Stimulated activated CD8-positive, alpha-beta memory T cell treated with anti-CD3 and anti-CD28 coated beads, Interleukin-15, amount 100 ng/mL, for 48 hours (primary cell): ENCODE measurements around the gene GOLIM4.
"Not testable (repeated sequence)": the region's sequence is repeated elsewhere in the genome, so short reads cannot be mapped to it uniquely, and the experiment has no call there.

ENCODE experiments used
- DNase-seq, 2 donors: peaks; one replicate each; pipeline ENCODE4 v3.0.0-alpha.2; 2020; ENCODE audit warnings: low read depth in 2 of 2

Gene GOLIM4

DNA sequence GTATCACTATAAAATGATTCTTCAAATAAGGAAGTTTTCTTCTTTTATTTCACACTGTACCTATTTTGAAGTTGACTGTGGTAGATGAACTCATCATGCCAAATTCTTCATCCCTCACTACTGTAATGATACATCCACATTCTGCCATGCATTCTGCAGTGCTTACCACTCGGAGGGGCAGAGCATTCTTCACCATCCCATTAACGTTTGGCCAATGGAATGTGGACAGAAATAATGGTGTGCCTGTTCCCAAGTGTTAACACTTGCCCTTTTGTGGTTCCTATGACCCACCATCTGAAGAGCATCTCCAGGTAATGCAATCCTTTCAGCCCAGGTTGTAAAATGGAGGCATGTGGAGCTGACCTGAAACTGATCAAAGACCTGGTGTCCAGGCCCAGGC lies 18.6 kb downstream of the GOLIM4 start:
- DNase-seq: no peak

DNA sequence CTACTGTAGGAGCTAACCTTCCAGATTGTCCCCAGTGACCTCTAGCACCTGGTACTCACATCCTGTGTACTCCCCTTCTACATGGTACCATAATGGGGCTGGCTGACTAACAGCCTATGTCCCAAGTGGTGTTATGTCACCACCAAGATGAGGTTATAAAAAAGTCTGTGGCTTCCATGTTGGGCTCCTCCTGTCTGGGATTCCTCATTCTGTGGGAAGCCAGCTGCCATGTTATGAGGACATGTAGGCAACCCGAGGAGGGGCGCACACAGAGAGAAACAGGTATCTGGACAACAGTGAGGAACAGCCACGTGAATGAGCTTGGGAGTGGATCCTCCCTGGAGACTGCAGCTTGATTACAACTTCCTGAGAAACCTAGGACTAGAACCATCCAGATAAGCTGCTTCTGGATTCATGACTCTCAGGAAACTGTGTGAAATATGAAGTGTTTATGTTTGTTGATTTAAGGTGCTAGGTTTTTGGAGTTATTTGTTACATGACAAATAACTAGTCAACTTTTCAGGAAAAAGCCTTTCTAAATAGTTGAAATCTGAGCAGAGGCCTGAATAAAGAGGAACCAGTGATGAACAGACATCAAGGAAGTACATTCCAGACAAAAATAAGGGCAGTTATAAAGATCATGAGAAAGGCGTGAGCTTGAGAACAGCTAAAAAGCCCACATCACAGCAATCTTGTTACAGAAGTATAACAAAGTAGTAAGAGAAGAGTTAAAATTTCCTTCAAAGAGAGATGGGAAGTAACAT lies 21.7 kb downstream of the GOLIM4 start:
- DNase-seq: no peak

DNA sequence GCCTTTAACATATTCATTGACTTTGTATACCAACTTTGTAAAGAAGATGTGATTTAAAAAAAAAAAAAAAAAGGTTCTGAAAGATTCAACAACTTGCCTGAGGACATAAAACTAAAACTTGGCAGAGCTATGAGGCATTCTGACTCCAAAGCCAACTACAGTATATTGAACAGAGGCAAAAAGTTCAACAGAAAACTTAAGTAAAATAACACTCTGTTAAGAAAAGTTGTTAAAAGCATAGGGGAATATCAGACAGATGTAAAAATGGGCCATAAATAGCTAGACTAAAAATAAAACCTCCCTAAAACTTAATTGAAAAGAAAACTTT lies 23.4 kb downstream of the GOLIM4 start:
- DNase-seq: no peak

DNA sequence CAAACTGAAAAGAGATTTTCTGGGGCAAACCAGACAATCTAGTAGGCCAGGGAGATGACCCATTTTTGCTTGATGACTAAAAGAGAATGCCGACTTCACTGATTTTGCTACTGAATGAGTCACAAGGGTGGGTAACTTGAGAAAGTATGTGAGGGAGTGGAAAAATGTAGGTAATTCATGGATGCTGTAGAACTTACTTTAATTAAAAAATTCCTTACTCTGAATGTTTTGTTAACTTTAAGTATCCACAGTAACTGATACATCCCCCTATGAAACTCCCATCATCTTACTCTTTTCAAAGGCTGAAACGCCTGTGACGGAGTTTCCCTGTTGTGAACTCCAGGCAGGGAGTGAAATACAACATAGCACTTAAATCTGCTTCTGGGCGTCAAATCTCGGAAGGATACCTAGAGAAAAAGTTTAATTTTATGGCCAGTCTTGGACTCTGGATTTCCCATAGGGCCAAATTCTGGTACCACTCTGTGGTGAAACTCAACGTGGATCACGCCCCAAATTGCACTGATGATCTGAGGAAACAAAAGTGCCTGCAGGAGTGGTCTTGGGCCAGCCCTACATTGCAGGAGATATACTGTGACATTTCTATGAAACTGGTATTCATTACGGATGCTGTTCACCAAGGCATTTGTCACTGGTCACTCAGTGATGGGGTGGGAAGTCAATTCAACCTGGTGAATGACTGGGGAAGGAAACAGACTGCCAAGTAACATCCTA lies 24.0 kb downstream of the GOLIM4 start:
- DNase-seq: no peak

DNA sequence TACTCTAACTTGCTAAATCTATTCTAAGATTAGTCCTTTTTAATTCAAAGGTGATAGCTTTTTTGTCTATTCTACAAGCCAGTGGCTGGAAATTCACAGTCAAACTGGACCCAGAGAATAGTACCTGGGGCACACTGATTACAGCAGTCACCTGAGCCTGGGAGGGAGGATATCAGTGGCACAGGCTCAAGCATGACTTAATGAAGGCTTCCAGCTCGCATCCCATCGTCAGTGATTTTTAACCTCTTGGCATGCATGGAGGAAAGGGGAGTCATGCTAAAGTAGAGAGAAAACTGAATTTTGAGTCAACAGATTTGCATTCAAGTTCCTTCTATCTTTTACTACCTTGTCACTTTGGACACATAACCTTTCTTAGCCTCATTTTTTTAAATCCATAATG lies 24.8 kb downstream of the GOLIM4 start:
- DNase-seq: no peak

DNA sequence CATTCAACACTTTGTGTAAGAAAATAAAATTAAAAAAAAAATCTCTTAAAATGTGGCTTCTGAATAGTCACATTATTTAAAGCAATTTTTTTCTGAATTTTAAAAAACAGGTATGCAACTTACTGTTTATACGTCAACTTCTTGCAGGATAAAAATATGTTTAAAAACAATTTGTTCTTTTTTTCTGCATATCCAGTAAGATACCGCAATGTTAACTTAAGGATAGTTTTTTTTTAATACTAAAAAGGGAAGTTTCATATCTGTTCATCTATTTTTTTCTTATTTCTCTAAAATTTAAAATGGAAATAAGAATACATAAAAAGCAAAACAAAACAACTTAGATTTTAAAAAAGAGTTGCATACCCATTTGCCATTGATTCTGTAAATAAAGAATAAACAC lies 27.4 kb downstream of the GOLIM4 start:
- DNase-seq: no peak

DNA sequence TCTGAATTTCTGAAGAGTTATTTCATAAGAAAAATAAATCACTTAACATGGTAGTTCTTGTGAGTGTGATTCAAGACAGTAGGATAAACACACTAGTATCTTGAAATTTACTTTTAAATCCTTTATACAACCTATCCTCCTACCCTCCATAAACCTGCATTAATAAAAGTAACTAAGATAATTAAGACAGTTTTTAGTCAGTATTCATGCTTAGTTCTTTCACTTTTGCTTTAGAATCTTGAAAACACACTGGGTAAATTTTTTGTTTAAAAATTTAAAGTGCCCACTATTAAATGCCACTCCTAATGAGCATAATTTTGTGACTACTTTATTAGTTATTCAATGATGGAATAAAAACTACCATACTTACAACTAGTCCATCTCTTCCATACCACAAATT lies 28.8 kb downstream of the GOLIM4 start:
- DNase-seq: no peak

DNA sequence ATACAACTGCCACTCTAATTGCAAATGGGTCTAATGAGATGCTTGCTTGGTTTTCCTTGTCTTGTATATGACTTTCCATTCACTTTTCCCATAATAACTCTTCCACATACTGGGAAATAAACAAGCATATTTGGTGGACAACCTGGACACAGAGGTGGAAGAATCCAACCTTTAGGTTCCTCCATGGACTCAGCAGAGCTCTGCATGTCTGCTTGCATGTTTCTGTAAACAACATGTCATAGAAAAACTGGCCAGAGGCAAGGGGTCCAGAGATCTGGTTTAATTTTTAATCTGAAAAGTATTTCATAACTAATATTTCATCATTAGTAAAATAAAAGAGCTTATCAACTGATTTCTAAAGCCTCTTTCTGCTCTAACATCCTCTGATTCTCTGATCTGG lies 30.2 kb downstream of the GOLIM4 start:
- DNase-seq: no peak

DNA sequence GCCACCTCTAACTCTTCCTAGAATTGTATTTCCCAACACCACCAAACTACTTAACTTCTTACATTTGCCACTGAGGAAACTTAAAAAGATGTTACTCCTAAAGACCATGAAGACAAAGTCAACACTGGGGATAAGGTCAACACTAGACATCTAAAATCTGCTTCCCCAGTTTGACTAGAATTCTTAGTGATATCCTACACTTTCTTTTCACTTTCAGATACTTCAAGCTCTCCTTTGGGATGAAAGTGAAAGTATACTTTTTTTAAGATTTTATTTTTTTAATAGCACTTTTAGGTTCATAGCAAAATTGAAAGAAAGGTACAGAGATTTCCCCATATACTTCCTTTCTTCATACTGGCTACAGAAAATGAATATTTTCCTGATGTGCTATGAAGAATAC lies 32.6 kb downstream of the GOLIM4 start:
- no peak for DNase-seq

DNA sequence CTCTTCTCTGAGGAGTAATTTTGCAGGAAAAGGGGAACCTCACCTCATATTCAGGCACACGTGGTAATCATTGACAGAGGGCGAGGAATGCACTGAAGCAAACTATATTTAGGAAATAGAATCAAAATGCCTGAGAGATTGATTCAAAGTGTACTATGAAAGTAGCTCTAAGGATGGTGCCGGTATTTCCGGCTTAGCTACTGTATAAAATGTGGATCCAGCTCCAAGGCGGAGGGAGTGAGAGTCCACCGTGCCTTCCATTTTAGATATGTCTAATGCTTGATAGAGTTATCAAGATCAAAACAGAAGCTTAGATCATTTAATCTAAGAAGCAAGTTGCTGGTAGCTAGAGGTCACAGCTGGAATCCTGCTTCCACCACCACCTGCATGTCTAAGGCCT lies 33.0 kb downstream of the GOLIM4 start:
- no peak for DNase-seq

DNA sequence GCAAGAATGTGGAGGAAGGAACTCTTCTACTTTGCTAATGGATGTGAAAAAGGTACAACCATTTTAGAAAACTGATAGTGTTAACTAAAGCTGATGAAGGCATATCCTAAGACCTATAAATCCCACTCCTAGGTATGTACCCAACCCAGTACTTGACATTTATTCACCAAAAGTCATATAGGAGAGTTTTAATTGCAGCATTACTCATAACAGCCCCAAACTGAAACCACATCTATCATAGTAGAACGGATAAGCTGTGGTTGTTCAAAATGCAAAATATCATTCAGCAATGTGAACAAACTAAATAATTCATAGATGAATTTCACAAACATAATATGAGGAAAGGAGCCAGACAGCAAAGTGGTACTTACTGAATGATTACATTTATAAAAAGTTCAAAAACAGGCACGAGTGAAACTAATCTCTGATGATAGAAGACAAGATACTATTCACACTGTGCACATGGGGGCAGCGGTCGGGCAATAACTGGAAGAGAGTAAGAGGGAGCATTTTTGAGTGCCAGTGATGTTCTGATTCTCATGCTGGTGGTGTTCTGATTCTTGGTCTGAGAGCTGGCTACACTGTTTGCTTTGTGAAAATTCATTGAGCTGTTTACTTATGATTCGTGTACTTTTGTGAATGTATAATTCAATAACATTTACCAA lies 34.3 kb downstream of the GOLIM4 start:
- DNase-seq: no peak

DNA sequence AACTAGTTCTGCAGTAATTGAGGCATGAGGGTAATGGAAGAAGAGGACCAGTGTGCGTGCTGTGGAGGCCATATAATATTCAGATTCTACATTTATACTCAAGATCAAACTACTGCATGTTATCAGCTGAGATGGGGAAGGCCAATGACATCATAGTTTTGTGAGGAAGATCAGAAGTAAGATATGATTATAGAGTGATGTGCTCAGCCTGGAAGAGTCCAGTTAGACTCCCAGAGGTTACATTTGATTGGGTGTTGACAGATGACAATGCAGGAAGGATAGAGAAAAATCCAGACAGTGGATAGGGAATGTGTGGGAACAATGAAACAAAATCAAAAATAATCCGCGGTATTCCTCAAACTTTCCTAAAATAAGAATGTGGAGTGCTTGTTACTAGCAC lies 35.4 kb downstream of the GOLIM4 start:
- no peak for DNase-seq

DNA sequence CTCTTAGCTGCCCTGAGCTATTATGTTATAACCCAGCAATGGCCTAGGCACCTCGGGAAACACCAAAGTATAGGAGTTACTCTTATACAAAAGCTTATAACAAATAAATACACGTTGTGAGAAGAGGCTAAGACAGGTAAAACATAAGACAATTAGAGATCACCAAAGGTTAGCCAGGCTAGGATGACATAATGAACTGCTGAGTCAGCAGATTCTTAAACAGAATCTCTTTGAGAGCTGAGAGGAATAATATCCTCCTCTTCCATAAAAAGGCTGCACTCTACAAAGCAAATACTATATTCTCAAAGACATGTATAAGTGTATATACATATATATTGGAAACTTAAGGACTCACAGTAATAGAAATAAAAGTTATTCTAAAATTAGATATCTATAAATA lies 37.2 kb downstream of the GOLIM4 start:
- DNase-seq: no peak

DNA sequence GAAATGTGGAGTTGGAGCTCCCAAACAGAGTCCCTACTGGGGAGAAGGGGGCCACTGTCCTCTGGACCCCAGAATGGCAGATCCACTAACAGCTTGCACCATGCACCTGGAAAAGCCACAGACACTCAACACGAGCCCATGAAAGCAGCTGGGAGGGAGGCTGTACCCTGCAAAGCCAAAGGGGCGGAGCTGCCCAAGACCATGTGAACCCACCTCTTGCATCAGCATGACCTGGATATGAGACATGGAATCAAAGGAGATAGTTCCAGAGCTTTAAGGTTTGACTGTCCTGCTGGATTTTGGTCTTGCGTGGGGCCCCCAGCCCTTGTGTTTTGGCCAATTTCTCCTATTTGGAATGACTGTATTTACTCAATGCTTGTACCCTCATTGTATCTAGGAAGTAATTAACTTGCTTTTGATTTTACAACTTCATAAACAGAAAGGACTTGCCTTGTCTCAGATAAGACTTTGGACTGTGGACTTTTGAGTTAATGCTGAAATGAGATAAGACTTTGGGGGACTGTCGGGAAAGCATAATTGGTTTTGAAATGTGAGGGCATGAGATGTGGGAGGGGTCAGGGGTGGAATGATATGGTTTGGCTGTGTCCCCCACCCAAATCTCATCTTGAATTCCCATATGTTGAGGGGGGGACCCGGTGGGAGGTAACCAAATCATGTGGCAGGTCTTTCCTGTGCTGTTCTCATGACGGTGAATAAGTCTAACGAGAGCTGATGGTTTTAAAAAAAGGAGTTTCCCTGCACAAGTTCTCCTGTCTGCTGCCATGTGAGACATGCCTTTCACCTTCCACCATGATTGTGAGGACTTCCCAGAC lies 39.1 kb downstream of the GOLIM4 start:
- not testable (repeated sequence) for DNase-seq

DNA sequence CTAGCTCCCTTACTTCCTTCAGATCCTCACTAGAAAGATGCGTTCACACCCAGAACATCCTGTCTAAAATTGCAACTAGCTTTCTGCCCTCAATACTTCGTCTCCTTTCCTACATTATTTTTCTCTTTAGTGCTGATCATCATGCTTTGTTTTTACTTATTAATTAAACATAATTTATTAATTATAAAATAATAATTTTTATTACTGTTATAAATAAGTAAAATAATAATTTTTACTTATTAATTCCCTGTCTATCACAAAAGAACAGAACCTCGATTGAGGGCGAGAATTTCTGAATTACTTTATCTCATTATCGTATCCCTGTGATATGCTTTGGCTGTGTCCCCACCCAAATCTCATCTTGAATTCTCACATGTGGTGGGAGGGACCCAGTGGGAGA lies 41.3 kb downstream of the GOLIM4 start:
- no peak for DNase-seq

DNA sequence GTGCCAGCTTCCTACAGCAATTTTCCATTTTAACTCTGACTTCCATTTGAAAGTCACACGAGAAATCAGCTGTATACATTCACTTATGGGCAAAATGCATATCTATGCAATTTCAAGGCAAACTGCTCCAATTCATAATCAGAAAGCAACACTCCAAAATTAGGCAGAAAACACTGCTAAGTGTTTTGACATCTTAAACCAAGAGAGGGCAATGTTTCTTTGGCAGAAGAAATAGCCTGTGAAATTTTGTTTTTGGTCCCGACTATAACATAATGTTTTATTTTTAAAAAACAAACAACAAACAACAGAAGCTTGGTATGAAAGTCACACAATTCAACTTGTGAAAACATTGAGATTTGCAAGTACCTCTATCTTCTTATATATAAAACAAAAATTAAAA lies 42.6 kb downstream of the GOLIM4 start:
- no peak for DNase-seq

DNA sequence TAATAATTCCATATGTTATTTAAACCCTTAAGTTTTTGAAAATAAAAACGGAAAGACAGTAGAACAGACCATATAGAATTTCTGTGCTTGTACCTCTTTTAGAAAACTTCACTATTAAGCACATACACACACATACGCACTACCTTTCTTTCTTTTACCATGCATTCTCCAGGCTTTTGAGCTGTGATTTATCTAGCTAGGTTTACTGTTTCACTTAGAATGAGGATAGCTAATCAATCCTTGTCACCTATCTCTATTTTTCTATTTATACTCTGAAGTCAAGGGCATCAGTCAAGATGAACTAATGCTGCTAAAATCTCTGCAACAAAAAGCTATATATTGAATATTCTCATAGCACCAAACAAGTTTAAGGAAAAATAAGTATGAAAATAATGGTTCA lies 43.2 kb downstream of the GOLIM4 start:
- DNase-seq: no peak

DNA sequence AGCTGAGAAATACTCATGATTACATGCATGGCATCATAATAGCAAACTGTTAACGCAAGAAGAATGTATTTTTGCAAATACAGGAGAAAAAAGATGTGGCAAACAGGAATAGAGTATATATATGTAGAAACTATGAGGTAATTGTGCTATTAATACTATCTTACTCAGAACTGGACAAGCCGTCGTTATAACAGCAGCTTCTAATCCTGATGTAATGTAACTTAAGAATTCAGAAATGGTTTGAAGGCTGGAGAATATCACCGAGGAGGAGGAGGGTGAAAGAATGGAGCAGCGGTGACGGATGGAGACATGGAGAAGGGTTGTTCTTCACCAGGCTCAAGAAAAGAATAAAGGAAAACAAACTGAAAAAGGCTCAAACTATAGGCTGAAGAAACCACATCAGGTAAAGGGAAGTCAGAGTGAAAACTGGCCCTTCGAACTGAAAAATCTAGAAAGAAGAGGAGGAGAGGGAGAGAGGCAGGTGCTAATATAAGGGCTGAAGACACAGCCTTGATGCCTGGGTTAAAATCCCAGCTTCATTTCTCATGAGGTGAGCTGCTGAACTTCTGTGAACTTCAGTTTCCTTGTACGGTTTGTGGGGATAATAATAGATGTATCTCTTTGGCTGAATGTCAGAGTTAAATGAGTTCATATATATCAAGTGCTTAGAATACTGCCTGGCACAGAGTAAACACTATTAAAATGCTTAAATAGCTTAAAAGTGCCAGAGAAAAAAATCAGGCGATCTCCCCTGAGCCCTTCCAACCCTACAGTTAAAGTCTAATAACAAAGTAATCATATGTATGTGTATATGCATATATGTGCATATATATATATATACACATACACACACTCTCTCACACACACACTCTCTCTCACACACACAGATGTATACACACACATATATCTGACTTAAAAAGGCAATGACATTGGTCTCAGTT lies 43.9 kb downstream of the GOLIM4 start:
- DNase-seq: no peak

DNA sequence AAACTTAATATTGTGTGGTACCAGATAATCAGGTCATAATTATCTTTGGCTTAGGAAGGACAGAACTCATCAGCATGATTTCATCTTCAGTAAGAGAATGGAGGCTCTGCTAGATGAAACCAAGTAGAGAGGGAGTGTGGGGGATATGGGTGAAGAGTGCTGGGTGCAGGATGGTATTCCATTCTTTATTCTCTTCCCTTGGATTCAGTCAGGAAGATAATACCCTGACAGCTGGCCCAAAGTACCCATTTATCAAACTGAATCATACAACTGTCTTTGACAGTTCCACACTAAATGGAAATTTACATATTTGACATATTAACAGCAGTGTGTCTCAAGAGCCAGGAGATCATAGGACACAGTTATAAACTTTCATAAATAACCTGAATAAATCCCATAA lies 44.7 kb downstream of the GOLIM4 start:
- no peak for DNase-seq

DNA sequence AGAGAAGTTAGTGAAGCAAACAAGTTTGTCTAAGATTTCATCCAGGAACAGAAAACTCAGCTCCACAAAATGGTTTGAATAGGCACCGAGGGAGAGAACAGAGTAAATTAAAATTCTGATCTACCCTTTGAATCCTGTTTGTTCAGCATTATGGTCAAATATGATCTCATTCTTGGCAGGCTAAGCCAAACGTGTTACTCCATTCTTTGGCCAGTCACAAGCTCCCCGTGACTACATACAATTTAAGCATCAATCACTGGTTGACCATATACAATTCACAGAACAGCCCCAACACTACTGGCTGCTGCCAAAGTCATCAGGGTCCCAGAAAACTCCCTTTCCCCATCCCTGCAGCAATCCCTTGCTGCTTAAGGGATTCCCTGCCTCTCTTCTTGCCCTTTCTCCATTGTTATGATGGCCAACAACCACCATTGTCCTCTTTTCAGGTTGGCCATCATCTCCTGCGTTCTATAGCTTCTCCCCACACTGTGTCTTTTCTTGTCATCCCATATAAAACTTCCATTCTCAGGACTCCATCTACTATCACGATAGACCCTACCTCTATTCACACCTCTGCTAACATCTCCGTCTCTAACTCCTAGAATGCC lies 46.3 kb downstream of the GOLIM4 start:
- DNase-seq: no peak
